Neutrophil (primary cell): Measurements from ENCODE around the gene ARHGAP1.
"Not testable (repeated sequence)": the region's sequence is repeated elsewhere in the genome, so short reads cannot be mapped to it uniquely, and the experiment has no call there.

Experiments used
- H3K27ac ChIP-seq: fragments of 200-600 bp; sonication (generic); 2 replicates; pipeline ENCODE4 v1.5.1; 2016; ENCODE audit warnings: mild to moderate bottlenecking, moderate library complexity
- H3K27me3 ChIP-seq: fragments of 200-600 bp; sonication (generic); 2 replicates; pipeline ENCODE4 v1.6.0; 2016; ENCODE audit warnings: mild to moderate bottlenecking
- H3K36me3 ChIP-seq: fragments of 200-600 bp; sonication (generic); 2 replicates; pipeline ENCODE4 v1.5.1; 2017
- H3K4me1 ChIP-seq, 2 experiments: fragments of 200-600 bp in 1 of 2; sonication (generic) in 1 of 2; 1 replicate in 1 of 2; 2 replicates in 1 of 2; pipeline versions ENCODE4 v1.5.1 to v1.6.1; 2013 to 2016; ENCODE audit warnings: low read depth in 1 of 2, low read length in 1 of 2, mild to moderate bottlenecking in 1 of 2, moderate library complexity in 1 of 2; ENCODE audit not compliant: control insufficient read depth in 1 of 2, insufficient read depth in 1 of 2
- H3K4me3 ChIP-seq, 2 experiments: fragments of 200-600 bp in 1 of 2; sonication (generic) in 1 of 2; 1 replicate in 1 of 2; 2 replicates in 1 of 2; pipeline ENCODE4 v1.5.1; 2013 to 2016; ENCODE audit warnings: low read depth in 1 of 2, low read length in 1 of 2, mild to moderate bottlenecking in 1 of 2, moderate library complexity in 1 of 2
- H3K9me3 ChIP-seq: fragments of 200-600 bp; sonication (generic); 2 replicates; pipeline ENCODE4 v1.5.1; 2016
- CTCF ChIP-seq: fragments of 200-600 bp; sonication (generic); IDR thresholded peaks from 2 replicates; pipeline ENCODE4 v1.5.1; 2016; ENCODE audit warnings: antibody characterized with exemption

Gene ARHGAP1

DNA sequence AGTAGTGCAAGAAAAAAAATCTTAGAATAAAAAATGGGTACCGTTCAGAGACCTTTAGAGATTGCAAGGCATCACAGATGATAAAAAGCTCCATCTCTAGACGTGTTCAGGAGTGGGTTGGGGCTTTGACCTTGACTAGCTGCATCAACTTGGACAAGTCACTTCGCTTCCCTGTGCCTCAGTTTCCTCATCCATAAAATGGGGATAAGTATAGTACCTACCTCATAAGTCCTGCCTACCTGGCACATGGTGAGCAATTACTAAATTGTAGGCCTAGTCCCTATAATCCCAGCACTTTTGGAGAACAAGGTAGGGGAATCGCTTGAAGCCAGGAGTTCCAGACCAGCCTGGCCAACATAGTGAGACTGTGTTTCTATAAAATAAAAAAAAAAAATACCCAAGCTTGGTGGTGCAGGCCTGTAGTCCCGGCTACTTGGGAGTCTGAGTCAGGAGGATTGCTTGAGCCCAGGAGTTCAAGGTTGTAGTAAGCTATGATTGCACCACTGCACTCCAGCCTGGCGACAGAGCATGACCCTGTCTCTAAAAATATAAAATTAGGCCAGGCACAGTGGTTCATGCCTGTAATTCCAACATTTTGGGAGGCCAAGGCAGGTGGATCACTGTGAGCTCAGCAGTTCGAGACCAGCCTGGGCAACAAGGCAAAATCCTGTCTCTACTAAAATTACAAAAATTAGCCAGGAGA is 12.6 kb upstream of the ARHGAP1 start:
- H3K4me1 ChIP-seq, result no peaks in the 10 kb centered on the region
- TF ChIP-seq CTCF, result no peak
- no peak overlapping the region for H3K27ac ChIP-seq
- H3K27me3 ChIP-seq, result no peaks in the 10 kb centered on the region
- H3K9me3 ChIP-seq, result no peaks in the 10 kb centered on the region
- no peaks in the 10 kb centered on the region for H3K36me3 ChIP-seq
- no peak overlapping the region for H3K4me3 ChIP-seq

GRCh38 chr11:46711303-46711702 is 10.9 kb upstream of the ARHGAP1 start:
- Histone ChIP-seq H3K4me3 (no peak overlapping the region), H3K9me3 (no peaks in the 10 kb centered on the region), H3K4me1 (no peaks in the 10 kb centered on the region), H3K27me3 (no peaks in the 10 kb centered on the region), H3K27ac (no peak overlapping the region), H3K36me3 (peaks cover 15% of the 10 kb centered on the region)
- TF ChIP-seq CTCF, result no peak

GRCh38 chr11:46710821-46711269 is 10.4 kb upstream of the ARHGAP1 start:
- no peak overlapping the region for H3K27ac ChIP-seq

DNA sequence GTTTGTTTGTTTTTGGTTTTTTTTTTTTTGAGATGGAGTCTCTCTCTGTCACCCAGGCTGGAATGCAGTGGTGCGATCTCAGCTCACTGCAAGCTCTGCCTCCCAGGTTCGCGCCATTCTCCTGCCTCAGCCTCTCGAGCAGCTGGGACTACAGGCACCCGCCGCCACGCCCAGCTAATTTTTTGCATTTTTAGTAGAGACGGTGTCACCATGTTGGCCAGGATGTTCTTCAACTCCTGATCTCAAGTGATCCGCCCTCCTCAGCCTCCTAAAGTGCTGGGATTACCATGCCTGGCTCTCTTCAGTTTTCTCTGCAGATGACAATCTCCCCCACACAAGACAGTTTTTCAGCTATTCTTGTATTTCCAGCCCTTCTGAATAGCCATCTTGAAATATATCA is 8.9 kb upstream of the ARHGAP1 start:
- not testable (repeated sequence) for H3K9me3 ChIP-seq, H3K27ac ChIP-seq, H3K27me3 ChIP-seq, H3K4me3 ChIP-seq, H3K4me1 ChIP-seq
- H3K36me3 ChIP-seq, result peaks cover 35% of the 10 kb centered on the region

More at GRCh38 chr11:46710821-46711269, 10.4 kb upstream of the ARHGAP1 start:
- TF ChIP-seq CTCF, result no peak
- H3K36me3 ChIP-seq, result peaks cover 20% of the 10 kb centered on the region
- H3K4me1 ChIP-seq, result no peaks in the 10 kb centered on the region
- H3K4me3 ChIP-seq, result no peak overlapping the region
- no peaks in the 10 kb centered on the region for H3K27me3 ChIP-seq
- H3K9me3 ChIP-seq, result no peaks in the 10 kb centered on the region

GRCh38 chr11:46706886-46707285 is 6.5 kb upstream of the ARHGAP1 start:
- Histone ChIP-seq H3K4me3 (no peak overlapping the region), H3K9me3 (no peaks in the 10 kb centered on the region), H3K4me1 (peaks cover 11% of the 10 kb centered on the region in 2 experiments), H3K27me3 (no peaks in the 10 kb centered on the region), H3K27ac (no peak overlapping the region), H3K36me3 (peaks cover 57% of the 10 kb centered on the region)
- no peak for TF ChIP-seq CTCF

- no peak for TF ChIP-seq CTCF
- H3K4me1 ChIP-seq, result peaks cover 22% of the 10 kb centered on the region in 2 experiments
- no peaks in the 10 kb centered on the region for H3K27me3 ChIP-seq
- H3K27ac ChIP-seq, result no peak overlapping the region
- H3K36me3 ChIP-seq, result peaks cover 57% of the 10 kb centered on the region
- H3K4me3 ChIP-seq, result no peak overlapping the region
- H3K9me3 ChIP-seq, result no peaks in the 10 kb centered on the region
These were observed 4.8 kb upstream of the ARHGAP1 start for GRCh38 chr11:46705070-46705688.
